Right forelimb (tissue), 1 donor: Measurements from ENCODE around the gene RAB6A.
"Not testable (repeated sequence)": the region's sequence is repeated elsewhere in the genome, so short reads cannot be mapped to it uniquely, and the experiment has no call there.

ENCODE experiments used
- DNase-seq: peaks from one replicate; pipeline ENCODE4 v3.0.0-alpha.2; 2018

RAB6A gene

GRCh38 chr11:73761403-73761945 lies 600 bp upstream of the RAB6A start:
- DNase-seq = no peak

GRCh38 chr11:73760135-73760678 lies 667 bp downstream of the RAB6A start:
- peak; percentile 78 for DNase-seq

GRCh38 chr11:73759610-73760134 lies 1.2 kb downstream of the RAB6A start:
- no peak for DNase-seq

- no peak for DNase-seq
Observed at GRCh38 chr11:73758451-73758850, 2.4 kb downstream of the RAB6A start.

GRCh38 chr11:73757598-73757997 lies 3.3 kb downstream of the RAB6A start:
- DNase-seq = no peak

GRCh38 chr11:73755670-73756069 lies 5.2 kb downstream of the RAB6A start:
- no peak for DNase-seq

GRCh38 chr11:73753938-73754337 lies 6.9 kb downstream of the RAB6A start:
- no peak for DNase-seq

GRCh38 chr11:73752903-73753302 lies 8.0 kb downstream of the RAB6A start:
- no peak for DNase-seq

GRCh38 chr11:73752216-73752867 lies 8.5 kb downstream of the RAB6A start:
- DNase-seq = no peak

GRCh38 chr11:73750862-73751261 lies 10.0 kb downstream of the RAB6A start:
- DNase-seq = not testable (repeated sequence)

- no peak for DNase-seq
Observed at GRCh38 chr11:73750228-73750627, 10.6 kb downstream of the RAB6A start.

- no peak for DNase-seq
Observed at GRCh38 chr11:73749118-73749517, 11.8 kb downstream of the RAB6A start.

GRCh38 chr11:73748300-73748699 lies 12.6 kb downstream of the RAB6A start:
- DNase-seq = no peak

GRCh38 chr11:73747762-73748161 lies 13.1 kb downstream of the RAB6A start:
- no peak for DNase-seq

GRCh38 chr11:73746701-73747100 lies 14.2 kb downstream of the RAB6A start:
- DNase-seq = no peak

- no peak for DNase-seq
Observed at GRCh38 chr11:73743045-73743444, 17.8 kb downstream of the RAB6A start.

- not testable (repeated sequence) for DNase-seq
Observed at GRCh38 chr11:73735959-73736358, 24.9 kb downstream of the RAB6A start.

- no peak for DNase-seq
Observed at GRCh38 chr11:73734993-73735392, 25.9 kb downstream of the RAB6A start.

- not testable (repeated sequence) for DNase-seq
Observed at GRCh38 chr11:73734011-73734410, 26.9 kb downstream of the RAB6A start.

GRCh38 chr11:73732936-73733335 lies 27.9 kb downstream of the RAB6A start:
- DNase-seq = not testable (repeated sequence)

- no peak for DNase-seq
Observed at GRCh38 chr11:73729594-73730206, 31.2 kb downstream of the RAB6A start.

GRCh38 chr11:73728000-73728399 lies 32.9 kb downstream of the RAB6A start:
- DNase-seq = no peak

GRCh38 chr11:73726825-73727224 lies 34.0 kb downstream of the RAB6A start:
- no peak for DNase-seq

- no peak for DNase-seq
Observed at GRCh38 chr11:73717136-73717535, 43.7 kb downstream of the RAB6A start.
